GM10248 (cell line): Measurements from ENCODE around the gene CFAP65.
A peak's percentile ranks its signal among the peaks of the same experiment; 100 is the strongest.

Experiments used
- CTCF ChIA-PET: fragments of 300-600 bp; sonication (Branson Sonifier 250); formaldehyde crosslinking; extraction: SDS; loops from one replicate; lab custom pipeline; 2021; ENCODE audit warnings: antibody characterized with exemption; lab: Yijun Ruan, JAX
- POLR2A ChIA-PET: fragments of 350-650 bp; sonication (Branson Sonifier 250); formaldehyde crosslinking; extraction: SDS; loops from one replicate; lab custom pipeline; 2020; ENCODE audit warnings: antibody characterized with exemption; lab: Yijun Ruan, JAX
- DNase-seq: peaks from one replicate; pipeline ENCODE4 v3.0.0; 2012; ENCODE audit errors: extremely low spot score
- TF ChIP-seq, protein P1 (sequence below): IDR thresholded peaks from 2 replicates; pipeline ENCODE4 v1.5.1; 2012; ENCODE audit warnings: mild to moderate bottlenecking, low read depth; ENCODE audit errors: extremely low read depth, missing control alignments, control extremely low read depth

Gene CFAP65

GRCh38 chr2:219010873-219011272 lies 30.4 kb downstream of the CFAP65 start:
- DNase-seq: no peak
- TF ChIP-seq, protein P1, sequence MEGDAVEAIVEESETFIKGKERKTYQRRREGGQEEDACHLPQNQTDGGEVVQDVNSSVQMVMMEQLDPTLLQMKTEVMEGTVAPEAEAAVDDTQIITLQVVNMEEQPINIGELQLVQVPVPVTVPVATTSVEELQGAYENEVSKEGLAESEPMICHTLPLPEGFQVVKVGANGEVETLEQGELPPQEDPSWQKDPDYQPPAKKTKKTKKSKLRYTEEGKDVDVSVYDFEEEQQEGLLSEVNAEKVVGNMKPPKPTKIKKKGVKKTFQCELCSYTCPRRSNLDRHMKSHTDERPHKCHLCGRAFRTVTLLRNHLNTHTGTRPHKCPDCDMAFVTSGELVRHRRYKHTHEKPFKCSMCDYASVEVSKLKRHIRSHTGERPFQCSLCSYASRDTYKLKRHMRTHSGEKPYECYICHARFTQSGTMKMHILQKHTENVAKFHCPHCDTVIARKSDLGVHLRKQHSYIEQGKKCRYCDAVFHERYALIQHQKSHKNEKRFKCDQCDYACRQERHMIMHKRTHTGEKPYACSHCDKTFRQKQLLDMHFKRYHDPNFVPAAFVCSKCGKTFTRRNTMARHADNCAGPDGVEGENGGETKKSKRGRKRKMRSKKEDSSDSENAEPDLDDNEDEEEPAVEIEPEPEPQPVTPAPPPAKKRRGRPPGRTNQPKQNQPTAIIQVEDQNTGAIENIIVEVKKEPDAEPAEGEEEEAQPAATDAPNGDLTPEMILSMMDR: no peak
- ChIA-PET CTCF (interaction anchor here (0.7 to 2.7 kb wide), 12 partner anchors 9 to 165 kb away, joined by 3 to 13 read pairs (median 4); partner anchors contain the start of gene CNPPD1), POLR2A (interaction anchor here (0.6 to 0.7 kb wide), 2 partner anchors 113 to 299 kb away, joined by 4 to 5 read pairs; no protein-coding TSS in a partner anchor)

DNA sequence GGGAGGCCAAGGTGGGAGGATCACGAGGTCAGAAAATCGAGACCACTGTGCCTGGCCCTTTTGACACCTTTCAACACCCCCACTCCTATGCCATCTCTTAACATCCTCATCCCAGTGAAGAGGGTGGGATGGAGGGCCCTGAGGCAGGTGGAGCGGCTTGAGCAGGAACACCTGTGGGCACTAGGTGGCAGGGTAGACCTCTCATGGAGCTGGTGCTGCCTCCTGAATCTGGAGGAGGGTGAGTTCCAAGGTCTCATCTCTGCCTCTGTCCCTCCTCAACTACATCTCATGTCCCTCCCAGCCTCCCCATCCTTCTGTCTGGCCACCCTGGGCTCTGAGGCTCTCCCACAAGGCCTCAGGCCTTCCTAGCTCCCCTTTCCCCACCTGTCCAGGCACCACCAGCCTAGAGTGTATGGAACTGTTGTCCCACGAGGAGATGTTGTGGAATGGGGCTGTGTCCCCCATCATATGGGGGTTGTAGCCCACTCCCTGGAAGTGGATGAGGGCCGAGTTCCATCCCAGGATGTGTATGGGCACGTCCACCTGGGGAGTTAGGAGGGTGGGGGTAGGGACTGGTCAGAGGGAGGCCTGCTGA lies 31.1 kb downstream of the CFAP65 start:
- ChIA-PET POLR2A (interaction anchor here (0.6 kb wide), 1 partner anchor 112 kb away, joined by 4 read pairs; no protein-coding TSS in a partner anchor), CTCF (interaction anchor here (0.6 to 3.6 kb wide), 12 partner anchors 10 to 166 kb away, joined by 3 to 17 read pairs (median 4); partner anchors contain the start of gene CNPPD1)
- TF ChIP-seq, protein P1: peak; percentile 56
- peak; percentile 69 for DNase-seq

- CTCF ChIA-PET: interaction anchor here (1.3 to 3.6 kb wide), 7 partner anchors 14 to 146 kb away, joined by 3 to 17 read pairs (median 9); no protein-coding TSS in a partner anchor
- TF ChIP-seq, protein P1: no peak
- POLR2A ChIA-PET: no interaction called here
- no peak for DNase-seq
Observed at GRCh38 chr2:219009294-219009693, 32.0 kb downstream of the CFAP65 start.

- ChIA-PET CTCF (interaction anchor here (1.0 to 7.3 kb wide), 3 partner anchors 23 to 157 kb away, joined by 3 to 30 read pairs (median 3); no protein-coding TSS in a partner anchor), POLR2A (no interaction called here)
- no peak for DNase-seq
- TF ChIP-seq, protein P1: no peak
Observed at GRCh38 chr2:219003979-219004378, 37.3 kb downstream of the CFAP65 start.

DNA sequence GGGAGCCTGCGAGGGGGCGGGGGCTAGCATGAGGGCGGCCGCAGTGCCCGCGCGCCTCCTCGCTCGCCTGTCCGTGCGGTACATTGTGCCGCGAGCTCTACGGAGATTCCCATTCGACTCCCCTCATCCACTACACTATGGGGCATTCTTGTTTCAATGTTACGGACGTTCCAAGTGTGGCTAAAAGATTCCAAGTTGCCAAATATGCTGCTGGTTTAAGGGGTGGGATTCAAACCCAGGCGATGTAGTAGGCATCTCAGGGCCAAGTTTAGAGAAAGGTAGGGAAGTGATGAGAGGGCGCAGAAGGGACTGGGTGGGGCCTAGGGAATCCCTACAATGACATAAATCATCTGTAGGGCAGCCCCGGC lies 38.1 kb downstream of the CFAP65 start:
- DNase-seq: no peak
- POLR2A ChIA-PET: no interaction called here
- CTCF ChIA-PET: interaction anchor here (1.0 to 7.3 kb wide), 7 partner anchors 8 to 156 kb away, joined by 3 to 30 read pairs (median 4); no protein-coding TSS in a partner anchor
- TF ChIP-seq, protein P1: no peak

DNA sequence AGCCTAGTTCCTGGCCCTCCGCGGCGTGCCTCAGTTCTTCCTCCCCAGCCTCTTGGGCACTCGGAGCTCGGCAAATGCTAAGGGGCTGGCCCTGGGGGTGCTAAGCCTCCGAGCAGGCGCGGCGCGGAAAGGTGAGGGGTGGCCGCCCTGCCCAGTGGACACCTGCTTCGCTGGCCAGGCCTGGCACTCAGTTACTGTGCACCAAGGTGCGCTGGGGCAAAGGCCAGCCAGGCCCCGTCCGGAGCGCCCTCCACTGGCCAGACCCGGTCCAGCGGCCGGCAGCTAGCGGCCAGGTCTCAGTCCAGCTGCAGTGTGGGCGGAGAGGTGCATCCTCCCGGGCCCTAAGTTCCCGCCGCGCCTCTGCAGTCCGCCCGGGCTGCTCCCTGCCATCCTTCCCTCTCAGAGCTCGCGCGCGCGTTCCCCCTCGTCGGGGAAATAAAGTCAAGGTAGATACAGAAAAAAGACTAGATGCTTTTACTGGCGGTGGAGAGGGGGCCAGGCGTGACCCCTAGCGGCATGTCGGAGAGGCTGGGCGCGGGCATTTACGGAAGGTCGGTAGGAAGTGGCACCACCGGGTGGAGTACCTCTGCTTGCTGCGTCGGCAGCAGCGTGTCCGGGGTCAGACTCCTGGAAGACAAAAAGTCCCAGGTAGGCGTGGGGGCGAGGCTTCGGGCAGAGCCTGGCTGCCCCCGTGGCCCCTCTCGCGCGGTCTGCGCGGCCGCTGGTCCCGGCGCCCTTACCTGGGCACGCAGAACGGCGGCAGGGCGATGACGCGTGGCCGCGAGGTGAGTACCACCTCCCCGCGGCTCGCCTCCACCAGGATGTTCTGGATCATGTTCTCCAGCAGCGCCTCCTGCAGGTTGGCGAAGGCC lies 38.7 kb downstream of the CFAP65 start:
- ChIA-PET POLR2A (no interaction called here), CTCF (interaction anchor here (0.8 to 7.3 kb wide), 13 partner anchors 9 to 169 kb away, joined by 3 to 30 read pairs (median 4); no protein-coding TSS in a partner anchor)
- peak; percentile 72 for DNase-seq
- TF ChIP-seq, protein P1: peak; percentile 57
